HG03571 (cell line): ENCODE data around the gene USP47.

Experiments used
- ATAC-seq: cut with Tn5 transposase; IDR thresholded peaks from one replicate; pipeline ENCODE4 v1.9.1; 2021; ENCODE audit not compliant: unreplicated experiment

USP47 gene

GRCh38 chr11:11963842-11964773 is 122.3 kb downstream of the USP47 start:
- ATAC-seq, result no peak

- ATAC-seq, result no peak
Measured at GRCh38 chr11:11964774-11965150, 123.0 kb downstream of the USP47 start.

- ATAC-seq, result no peak
Measured at GRCh38 chr11:11965192-11965591, 123.4 kb downstream of the USP47 start.

- no peak for ATAC-seq
Measured at GRCh38 chr11:11965656-11966353, 124.0 kb downstream of the USP47 start.

GRCh38 chr11:11966354-11966741 is 124.6 kb downstream of the USP47 start:
- no peak for ATAC-seq

GRCh38 chr11:11966826-11967668 is 125.3 kb downstream of the USP47 start:
- peak; percentile 92 for ATAC-seq

- ATAC-seq, result no peak
Measured at GRCh38 chr11:11967669-11968510, 126.1 kb downstream of the USP47 start.

GRCh38 chr11:11968511-11969280 is 126.9 kb downstream of the USP47 start:
- no peak for ATAC-seq

- no peak for ATAC-seq
Measured at GRCh38 chr11:11969380-11970215, 127.8 kb downstream of the USP47 start.

- ATAC-seq, result no peak
Measured at GRCh38 chr11:11970556-11970955, 128.8 kb downstream of the USP47 start.

GRCh38 chr11:11971906-11972547 is 130.3 kb downstream of the USP47 start:
- ATAC-seq, result no peak

GRCh38 chr11:11972730-11973341 is 131.1 kb downstream of the USP47 start:
- no peak for ATAC-seq

GRCh38 chr11:11973361-11973800 is 131.6 kb downstream of the USP47 start:
- ATAC-seq, result no peak

GRCh38 chr11:11973866-11974265 is 132.1 kb downstream of the USP47 start:
- no peak for ATAC-seq

GRCh38 chr11:11975201-11976092 is 133.7 kb downstream of the USP47 start:
- ATAC-seq, result no peak

GRCh38 chr11:11976481-11977127 is 134.8 kb downstream of the USP47 start:
- ATAC-seq, result no peak
